Thymus (tissue), 11 donors: Measurements from ENCODE around the gene ITGA5. TPM values are rescaled to one million over a fixed set of nuclear protein-coding genes. Genes with fewer than 3 reads are reported as not detected.
A peak's percentile ranks its signal among the peaks of the same experiment; 100 is the strongest.

Experiments used
- DNase-seq, 9 donors: peaks; one replicate each; pipeline ENCODE4 v3.0.0-alpha.2; 2013; ENCODE audit warnings: low spot score in 9 of 9, low read depth in 6 of 9, missing footprints in 1 of 9
- H3K27ac ChIP-seq, 2 donors: one replicate each; pipeline ENCODE4 v1.5.1; 2013; ENCODE audit warnings: control low read depth in 1 of 2, low read depth in 1 of 2, low read length in 1 of 2, mild to moderate bottlenecking in 1 of 2, moderate library complexity in 1 of 2
- H3K27me3 ChIP-seq, 2 donors: one replicate each; pipeline ENCODE4 v1.5.1; 2013; ENCODE audit warnings: low read length in 1 of 2; ENCODE audit not compliant: control insufficient read depth in 2 of 2, insufficient read depth in 1 of 2
- H3K36me3 ChIP-seq, 2 donors: one replicate each; pipeline ENCODE4 v1.5.1; 2013; ENCODE audit warnings: low read length in 1 of 2, mild to moderate bottlenecking in 1 of 2, moderate library complexity in 1 of 2; ENCODE audit not compliant: control insufficient read depth in 2 of 2, insufficient read depth in 2 of 2
- H3K4me1 ChIP-seq, 2 donors: one replicate each; pipeline ENCODE4 v1.5.1; 2013; ENCODE audit warnings: low read length in 2 of 2; ENCODE audit not compliant: control insufficient read depth in 2 of 2, insufficient read depth in 2 of 2
- H3K4me3 ChIP-seq, 2 donors: one replicate each; pipeline ENCODE4 v1.5.1; 2013; ENCODE audit warnings: low read length in 2 of 2, control low read depth in 1 of 2, mild to moderate bottlenecking in 1 of 2
- H3K9me3 ChIP-seq, 2 donors: one replicate each; pipeline ENCODE4 v1.5.1; 2013; ENCODE audit warnings: low read length in 1 of 2, mild to moderate bottlenecking in 1 of 2; ENCODE audit not compliant: control insufficient read depth in 2 of 2, insufficient read depth in 1 of 2
- WGBS: extraction: QIAGEN DNeasy Blood & Tissue Kit; methylation state at CpG from one replicate; pipeline ENCODE4 v1.1.7; 2013; 5-methylcytosine and 5-hydroxymethylcytosine counted together
- polyA plus RNA-seq: library from polyadenylated mRNA; stranded (reverse); fragments of 200-250 nt; gene quantifications from one replicate; pipeline ENCODE4 v1.2.3, GENCODE V29; 2013
- total RNA-seq: library from RNA; stranded (reverse); fragments of 120-200 nt; gene quantifications from one replicate; pipeline ENCODE4 v1.2.4, GENCODE V29; 2013
- donor health status: healthy.

Gene ITGA5
- total and polyA plus RNA-seq, 2 donors = 16.7 to 25.0 TPM

DNA sequence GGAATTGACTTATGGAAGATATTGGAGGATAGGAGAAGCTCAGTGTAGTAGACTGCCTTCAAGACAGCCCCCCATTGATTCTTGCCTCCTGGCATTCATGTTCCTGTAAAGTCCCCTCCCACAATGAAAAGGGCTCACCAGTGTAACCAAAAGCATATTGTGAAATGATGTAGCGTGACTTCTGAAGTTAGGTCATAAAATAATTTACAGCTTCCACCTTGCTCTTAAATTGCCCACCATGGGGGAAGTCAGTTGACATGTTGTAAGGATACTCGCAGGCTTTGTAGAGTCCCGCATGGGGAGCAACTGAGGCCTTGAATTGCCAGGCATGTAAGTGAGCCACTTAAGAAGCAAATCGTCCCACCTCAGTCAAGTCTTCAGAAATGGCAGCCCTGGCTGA is 29.3 kb upstream of the ITGA5 start:
- H3K27ac ChIP-seq = no peak overlapping the region
- no peak overlapping the region for H3K4me3 ChIP-seq
- no peaks in the 10 kb centered on the region for H3K36me3 ChIP-seq
- no peak for DNase-seq
- H3K9me3 ChIP-seq = no peaks in the 10 kb centered on the region
- H3K27me3 ChIP-seq = no peaks in the 10 kb centered on the region
- 95% methylated on average over 4 of the region's 4 CpGs for WGBS
- H3K4me1 ChIP-seq = no peaks in the 10 kb centered on the region

DNA sequence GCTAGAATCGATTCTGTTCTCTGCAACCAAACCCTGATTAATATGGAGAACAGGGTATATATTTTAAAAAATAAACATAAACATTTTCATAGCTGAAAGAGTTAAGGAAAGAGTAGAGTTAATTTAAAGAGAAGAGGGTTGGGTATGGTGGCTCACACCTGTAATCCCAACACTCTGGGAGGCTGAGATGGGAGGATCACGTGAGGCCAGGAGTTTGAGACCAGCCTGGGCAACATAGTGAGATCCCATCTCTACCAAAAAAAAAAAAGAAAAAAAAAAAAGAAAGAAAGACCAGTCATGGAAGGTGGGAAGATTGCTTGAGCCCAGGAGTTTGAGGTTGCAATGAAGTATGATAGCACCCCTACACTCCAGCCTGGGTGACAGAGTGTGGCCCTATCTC is 28.9 kb upstream of the ITGA5 start:
- Histone ChIP-seq H3K4me1 (no peaks in the 10 kb centered on the region), H3K27ac (no peak overlapping the region), H3K4me3 (no peak overlapping the region), H3K9me3 (no peaks in the 10 kb centered on the region), H3K36me3 (no peaks in the 10 kb centered on the region), H3K27me3 (no peaks in the 10 kb centered on the region)
- 96% methylated on average over 2 of the region's 2 CpGs for WGBS
- no peak for DNase-seq

DNA sequence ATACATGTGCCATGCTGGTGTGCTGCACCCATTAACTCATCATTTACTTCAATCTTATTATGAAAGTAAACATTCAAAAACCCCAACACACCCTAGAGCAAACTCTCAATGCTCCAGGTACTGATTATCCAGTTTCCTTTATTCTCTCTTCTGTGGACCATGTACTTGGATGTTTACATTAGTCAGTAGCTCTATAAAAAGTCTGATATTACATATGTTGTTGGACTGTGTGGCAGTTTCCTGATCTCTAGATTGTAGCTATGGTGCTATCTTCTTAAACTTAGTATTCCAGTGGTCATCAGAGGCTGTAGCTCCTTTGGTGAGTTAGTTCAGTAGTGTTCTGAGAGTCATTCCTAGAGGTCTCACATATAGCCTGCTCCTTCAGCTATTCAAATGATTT is 25.1 kb upstream of the ITGA5 start:
- DNase-seq = no peak
- no peaks in the 10 kb centered on the region for H3K9me3 ChIP-seq
- H3K4me3 ChIP-seq = no peak overlapping the region
- H3K27me3 ChIP-seq = no peaks in the 10 kb centered on the region
- H3K4me1 ChIP-seq = no peaks in the 10 kb centered on the region
- no peak overlapping the region for H3K27ac ChIP-seq
- H3K36me3 ChIP-seq = no peaks in the 10 kb centered on the region

DNA sequence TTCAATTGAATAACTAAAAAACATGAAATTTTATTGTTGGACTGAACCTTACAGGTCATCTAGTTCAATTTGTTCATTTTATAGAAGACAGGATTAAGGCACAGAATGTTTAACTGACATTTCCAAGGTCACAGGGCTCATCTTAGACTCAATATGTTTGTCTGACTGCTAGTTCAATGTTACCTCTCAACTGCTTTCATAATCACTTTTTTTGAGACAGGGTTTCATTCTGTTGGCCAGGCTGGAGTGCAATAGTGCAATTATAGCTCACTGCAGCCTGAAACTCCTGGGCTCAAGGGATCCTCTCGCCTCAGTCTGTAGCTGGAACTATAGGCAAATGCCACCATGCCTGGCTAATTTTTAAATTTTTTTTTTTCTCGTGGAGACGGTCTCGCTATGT is 24.4 kb upstream of the ITGA5 start:
- no peak overlapping the region for H3K27ac ChIP-seq
- WGBS = 98% methylated on average over 4 of the region's 4 CpGs
- H3K4me1 ChIP-seq = no peaks in the 10 kb centered on the region
- H3K27me3 ChIP-seq = no peaks in the 10 kb centered on the region
- H3K4me3 ChIP-seq = no peak overlapping the region
- DNase-seq = no peak
- H3K36me3 ChIP-seq = no peaks in the 10 kb centered on the region
- H3K9me3 ChIP-seq = no peaks in the 10 kb centered on the region

DNA sequence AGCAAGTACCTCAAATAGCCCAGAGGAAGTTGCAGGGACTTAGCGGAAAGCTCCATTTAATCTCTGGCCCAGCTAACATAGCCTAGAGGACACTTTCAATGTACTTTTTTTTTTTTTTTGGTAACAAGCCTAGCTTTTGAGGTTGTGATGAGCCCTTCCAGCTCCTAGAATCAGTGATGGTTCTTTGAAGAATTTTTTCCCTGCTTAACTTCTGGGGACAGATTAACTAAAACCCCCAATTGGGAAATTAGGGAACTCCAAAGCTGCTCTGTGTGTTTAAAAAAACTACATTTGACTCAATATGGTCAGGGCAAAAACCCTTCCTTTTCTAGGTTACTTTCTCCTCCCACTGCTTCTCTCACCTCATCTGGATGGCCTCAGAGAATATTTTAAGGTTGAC is 23.9 kb upstream of the ITGA5 start:
- 97% methylated on average over 1 of the region's 1 CpG for WGBS
- Histone ChIP-seq H3K4me1 (no peaks in the 10 kb centered on the region), H3K9me3 (no peaks in the 10 kb centered on the region), H3K27ac (no peak overlapping the region), H3K4me3 (no peak overlapping the region), H3K27me3 (no peaks in the 10 kb centered on the region), H3K36me3 (no peaks in the 10 kb centered on the region)
- no peak for DNase-seq

DNA sequence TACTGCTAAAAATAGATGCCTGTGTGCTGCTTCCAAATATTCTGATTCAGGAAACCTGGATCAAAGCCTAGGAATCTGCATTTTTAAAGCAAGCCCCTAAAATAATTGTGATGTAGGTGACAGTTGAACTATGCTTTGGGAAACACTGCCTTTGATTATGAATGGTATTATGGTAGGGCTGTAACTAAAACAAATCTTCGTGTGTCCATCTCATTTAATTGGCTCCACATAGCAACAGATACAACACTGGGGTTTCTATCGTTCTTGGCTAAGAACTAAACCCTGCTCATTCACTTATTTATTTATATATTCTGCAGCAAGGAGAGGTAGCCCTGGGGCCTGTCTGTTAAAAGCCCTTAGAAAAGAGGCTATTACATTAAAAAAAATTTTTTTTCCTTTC is 23.0 kb upstream of the ITGA5 start:
- H3K4me3 ChIP-seq = no peak overlapping the region
- H3K36me3 ChIP-seq = no peaks in the 10 kb centered on the region
- no peak overlapping the region for H3K27ac ChIP-seq
- WGBS = 92% methylated on average over 2 of the region's 2 CpGs
- H3K9me3 ChIP-seq = no peaks in the 10 kb centered on the region
- H3K27me3 ChIP-seq = no peaks in the 10 kb centered on the region
- no peak for DNase-seq
- no peaks in the 10 kb centered on the region for H3K4me1 ChIP-seq

DNA sequence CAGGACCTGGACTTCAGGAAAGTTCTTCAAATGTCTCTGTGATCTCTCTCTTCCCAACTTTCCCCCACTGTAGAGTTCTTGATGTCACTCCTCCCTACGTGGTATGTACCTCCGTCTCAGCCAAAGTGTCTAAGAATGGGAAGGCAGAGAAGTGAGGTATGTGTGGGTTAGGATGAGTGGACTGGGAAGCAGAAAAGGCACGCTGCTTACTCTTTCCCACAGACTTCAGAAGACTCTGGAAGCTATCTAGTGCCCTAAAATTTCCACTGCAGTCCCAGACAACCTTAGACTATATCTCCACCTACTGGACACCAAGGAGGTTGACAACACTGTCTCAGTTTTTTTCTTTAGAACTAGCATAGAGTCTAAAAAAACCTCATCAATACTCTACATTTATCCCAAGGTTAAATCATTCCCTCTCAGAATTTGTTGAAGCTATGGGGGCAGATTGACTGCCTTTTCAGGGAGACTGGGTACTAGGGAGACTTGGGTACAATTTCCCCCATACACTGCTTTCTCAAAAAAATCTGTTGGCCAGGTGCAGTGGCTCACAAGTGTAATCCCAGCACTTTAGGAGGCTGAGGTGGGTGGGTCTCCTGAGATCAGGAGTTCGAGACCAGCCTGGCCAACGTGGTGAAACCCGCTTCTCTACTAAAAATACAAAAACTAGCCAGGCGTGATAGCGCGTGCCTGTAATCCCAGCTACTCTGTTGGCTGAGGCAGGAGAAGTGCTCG is 20.6 kb upstream of the ITGA5 start:
- no peaks in the 10 kb centered on the region for H3K27me3 ChIP-seq
- DNase-seq = peak in 4 of 9 donors; percentile 34 to 67 (median 44)
- no peak overlapping the region for H3K4me3 ChIP-seq
- H3K4me1 ChIP-seq = no peaks in the 10 kb centered on the region
- no peak overlapping the region for H3K27ac ChIP-seq
- WGBS = 66% methylated on average over 10 of the region's 10 CpGs
- H3K36me3 ChIP-seq = no peaks in the 10 kb centered on the region
- H3K9me3 ChIP-seq = no peaks in the 10 kb centered on the region

DNA sequence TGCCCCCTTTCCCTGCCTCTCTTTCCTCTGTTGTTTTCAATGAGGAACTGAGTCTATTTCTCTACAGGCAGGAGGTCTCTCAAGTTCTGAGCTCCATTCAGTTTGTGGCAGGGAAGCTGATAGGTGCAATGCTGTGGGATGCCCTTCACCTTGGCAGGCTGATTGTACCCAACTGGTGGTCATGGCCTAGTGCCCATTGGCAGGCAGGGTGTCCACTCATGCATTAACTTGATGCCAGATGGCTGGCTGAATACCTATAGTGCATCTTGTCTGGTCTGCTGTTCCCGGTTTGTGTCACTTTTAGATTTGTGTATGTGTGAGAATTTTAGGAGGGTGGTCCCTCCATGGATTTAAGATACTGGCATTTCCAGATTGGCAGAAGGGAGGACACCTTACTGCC is 20.0 kb upstream of the ITGA5 start:
- DNase-seq = no peak

DNA sequence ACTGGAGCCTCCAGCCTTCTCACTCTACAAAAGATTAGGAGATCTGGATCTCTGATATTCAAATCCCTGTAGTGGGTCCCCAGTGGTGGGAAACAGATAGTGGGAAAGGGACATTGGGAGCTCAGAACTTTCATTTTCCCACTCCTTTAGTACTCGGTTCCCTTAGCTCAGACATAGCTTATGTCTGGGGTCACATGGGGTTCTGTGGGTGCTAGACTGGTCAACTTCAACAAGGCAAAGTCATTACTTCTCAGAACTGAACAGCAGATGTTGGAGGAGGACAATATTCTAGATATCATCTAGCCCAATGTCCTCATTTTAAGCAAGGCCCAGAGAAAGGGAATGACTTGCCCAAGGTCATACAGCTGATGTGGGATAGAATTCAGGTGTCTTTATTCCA is 19.5 kb upstream of the ITGA5 start:
- no peak for DNase-seq

More for the DNA sequence above, 20.0 kb upstream of the ITGA5 start:
- WGBS = 98% methylated on average over 1 of the region's 1 CpG
- Histone ChIP-seq H3K4me3 (no peak overlapping the region), H3K27ac (no peak overlapping the region), H3K9me3 (no peaks in the 10 kb centered on the region), H3K27me3 (no peaks in the 10 kb centered on the region), H3K36me3 (no peaks in the 10 kb centered on the region), H3K4me1 (no peaks in the 10 kb centered on the region)

More for the DNA sequence above, 19.5 kb upstream of the ITGA5 start:
- WGBS = 92% methylated on average over 1 of the region's 1 CpG
- no peaks in the 10 kb centered on the region for H3K4me1 ChIP-seq
- no peak overlapping the region for H3K4me3 ChIP-seq
- H3K27ac ChIP-seq = no peak overlapping the region
- no peaks in the 10 kb centered on the region for H3K36me3 ChIP-seq
- H3K9me3 ChIP-seq = no peaks in the 10 kb centered on the region
- no peaks in the 10 kb centered on the region for H3K27me3 ChIP-seq
